ENCODE data around the gene CYB561.

- no peak for TF ChIP-seq CTCF (IDR thresholded peaks at IDR 0.05)
- no peak for TF ChIP-seq EZH2 (IDR thresholded peaks at IDR 0.05; ENCODE audit: borderline replicate concordance, insufficient read depth, low read depth, low read length, poor library complexity, severe bottlenecking)
Observed at GRCh38 chr17:63423251-63423950, 22.7 kb downstream of the CYB561 start.
